ENCODE data around the gene RND1.
A peak's percentile ranks its signal among the peaks of the same experiment; 100 is the strongest.
"Not testable (repeated sequence)": the region's sequence is repeated elsewhere in the genome, so short reads cannot be mapped to it uniquely, and the experiment has no call there.

The RND1 gene

GRCh38 chr12:48865281-48866051 is at the start of gene RND1:
RND1 (minus strand) TSS chr12:48865870; CDS start chr12:48865767, 103 bp downstream.
- DNase-seq, result peak; percentile 93

- DNase-seq, result no peak
Observed at GRCh38 chr12:48910196-48910595, 44.5 kb upstream of the RND1 start.

- not testable (repeated sequence) for DNase-seq
Observed at GRCh38 chr12:48909698-48910097, 44.0 kb upstream of the RND1 start.

- no peak for DNase-seq
Observed at GRCh38 chr12:48907245-48907644, 41.6 kb upstream of the RND1 start.

GRCh38 chr12:48903982-48904411 is 38.3 kb upstream of the RND1 start:
- peak; percentile 87 for DNase-seq

- no peak for DNase-seq
Observed at GRCh38 chr12:48903363-48903981, 37.8 kb upstream of the RND1 start.

- DNase-seq, result peak; percentile 79
Observed at GRCh38 chr12:48901278-48901677, 35.6 kb upstream of the RND1 start.

GRCh38 chr12:48899651-48900050 is 34.0 kb upstream of the RND1 start:
- DNase-seq, result no peak

- DNase-seq, result no peak
Observed at GRCh38 chr12:48894271-48894670, 28.6 kb upstream of the RND1 start.

GRCh38 chr12:48890657-48891418 is 25.2 kb upstream of the RND1 start:
- DNase-seq, result peak; percentile 78

GRCh38 chr12:48889679-48890078 is 24.0 kb upstream of the RND1 start:
- no peak for DNase-seq

GRCh38 chr12:48883305-48884161 is 17.9 kb upstream of the RND1 start:
- no peak for DNase-seq

GRCh38 chr12:48882972-48883304 is 17.3 kb upstream of the RND1 start:
- DNase-seq, result no peak

- DNase-seq, result no peak
Observed at GRCh38 chr12:48882315-48882687, 16.6 kb upstream of the RND1 start.

- no peak for DNase-seq
Observed at GRCh38 chr12:48881686-48882314, 16.1 kb upstream of the RND1 start.

- no peak for DNase-seq
Observed at GRCh38 chr12:48880647-48881046, 15.0 kb upstream of the RND1 start.

- no peak for DNase-seq
Observed at GRCh38 chr12:48878548-48878947, 12.9 kb upstream of the RND1 start.

- DNase-seq, result no peak
Observed at GRCh38 chr12:48875944-48876515, 10.4 kb upstream of the RND1 start.

GRCh38 chr12:48873534-48873933 is 7.9 kb upstream of the RND1 start:
- not testable (repeated sequence) for DNase-seq

GRCh38 chr12:48873096-48873495 is 7.4 kb upstream of the RND1 start:
- DNase-seq, result no peak

- no peak for DNase-seq
Observed at GRCh38 chr12:48869191-48869590, 3.5 kb upstream of the RND1 start.

GRCh38 chr12:48868451-48868850 is 2.8 kb upstream of the RND1 start:
- no peak for DNase-seq
